ENCODE data around the gene DLX1.

GRCh38 chr2:172099472-172100079, 14.3 kb downstream of the DLX1 start:
- TF ChIP-seq CTCF (conservative IDR thresholded peaks at IDR 0.05 in 1 of 2, IDR thresholded peaks at IDR 0.05 in 1 of 2; ENCODE audit: low read depth in 1 of 2, low read length in 2 of 2) (no peak), EZH2 (IDR thresholded peaks at IDR 0.05; ENCODE audit: low read length, missing control alignments) (no peak)

All from fibroblast of lung (primary cell).